GM19025 (cell line): ENCODE measurements around the gene CLEC19A.

Source experiments
- ATAC-seq: cut with Tn5 transposase; IDR thresholded peaks from one replicate; pipeline ENCODE4 v1.9.1; 2021; ENCODE audit warnings: mild to moderate bottlenecking, low read depth, moderate library complexity; ENCODE audit not compliant: unreplicated experiment

CLEC19A gene

DNA sequence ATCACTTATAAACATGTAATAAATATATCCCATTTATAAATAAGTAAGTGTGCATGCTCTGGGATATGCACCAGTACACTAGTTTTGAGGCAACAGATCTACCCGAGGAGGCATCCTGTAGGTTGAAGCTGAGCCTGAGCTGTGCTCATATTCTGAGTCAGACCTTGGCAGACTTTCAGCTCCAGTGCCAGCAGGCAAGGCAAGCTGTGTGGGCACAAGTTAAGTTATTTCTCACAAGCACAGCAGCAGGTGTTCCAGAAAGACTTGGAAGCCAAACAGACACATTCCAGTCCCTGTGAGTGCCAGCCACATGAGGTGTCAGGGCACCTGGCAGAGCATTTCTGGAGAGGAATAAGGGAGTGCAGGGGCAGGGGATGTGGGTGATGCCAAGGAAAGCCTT is 1.3 kb upstream of the CLEC19A start:
- no peak for ATAC-seq

DNA sequence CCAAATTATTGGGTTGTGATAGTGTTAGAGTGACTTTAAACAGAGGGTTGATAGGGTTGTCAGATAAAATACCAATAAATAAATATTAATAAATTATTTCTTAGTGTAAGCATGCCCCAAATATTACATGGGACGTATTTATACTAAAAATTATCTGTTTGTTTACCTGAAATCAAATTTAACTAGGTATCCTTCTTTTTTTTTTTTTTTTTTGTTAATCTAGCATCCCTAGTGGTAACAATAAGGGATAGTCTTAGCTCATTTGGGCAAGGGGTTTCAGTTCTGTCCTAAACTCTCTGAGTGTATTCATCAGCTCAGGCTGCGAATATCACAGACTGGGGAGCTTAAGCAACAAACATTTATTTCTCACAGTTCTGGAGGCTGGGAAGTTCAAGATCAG is 1.3 kb downstream of the CLEC19A start:
- ATAC-seq, result no peak

DNA sequence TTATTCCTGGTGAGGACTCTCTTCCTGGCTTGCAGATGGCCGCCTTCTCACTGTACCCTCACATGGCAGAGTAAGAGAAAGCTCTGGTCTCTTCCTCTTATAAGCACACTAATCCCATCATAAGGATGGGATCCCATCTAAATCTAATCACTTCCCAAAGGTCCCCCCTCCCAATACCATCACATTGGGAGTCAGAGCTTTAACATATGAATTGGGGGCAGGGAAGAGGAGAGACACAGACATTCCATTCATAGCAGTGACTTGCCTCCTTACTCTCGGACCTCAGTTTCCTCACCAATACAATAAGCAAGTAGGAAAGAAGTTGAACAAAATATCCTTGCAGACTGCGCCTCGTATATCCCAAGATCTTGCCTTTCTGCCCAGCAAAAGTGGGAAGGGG is 1.7 kb downstream of the CLEC19A start:
- ATAC-seq, result no peak

DNA sequence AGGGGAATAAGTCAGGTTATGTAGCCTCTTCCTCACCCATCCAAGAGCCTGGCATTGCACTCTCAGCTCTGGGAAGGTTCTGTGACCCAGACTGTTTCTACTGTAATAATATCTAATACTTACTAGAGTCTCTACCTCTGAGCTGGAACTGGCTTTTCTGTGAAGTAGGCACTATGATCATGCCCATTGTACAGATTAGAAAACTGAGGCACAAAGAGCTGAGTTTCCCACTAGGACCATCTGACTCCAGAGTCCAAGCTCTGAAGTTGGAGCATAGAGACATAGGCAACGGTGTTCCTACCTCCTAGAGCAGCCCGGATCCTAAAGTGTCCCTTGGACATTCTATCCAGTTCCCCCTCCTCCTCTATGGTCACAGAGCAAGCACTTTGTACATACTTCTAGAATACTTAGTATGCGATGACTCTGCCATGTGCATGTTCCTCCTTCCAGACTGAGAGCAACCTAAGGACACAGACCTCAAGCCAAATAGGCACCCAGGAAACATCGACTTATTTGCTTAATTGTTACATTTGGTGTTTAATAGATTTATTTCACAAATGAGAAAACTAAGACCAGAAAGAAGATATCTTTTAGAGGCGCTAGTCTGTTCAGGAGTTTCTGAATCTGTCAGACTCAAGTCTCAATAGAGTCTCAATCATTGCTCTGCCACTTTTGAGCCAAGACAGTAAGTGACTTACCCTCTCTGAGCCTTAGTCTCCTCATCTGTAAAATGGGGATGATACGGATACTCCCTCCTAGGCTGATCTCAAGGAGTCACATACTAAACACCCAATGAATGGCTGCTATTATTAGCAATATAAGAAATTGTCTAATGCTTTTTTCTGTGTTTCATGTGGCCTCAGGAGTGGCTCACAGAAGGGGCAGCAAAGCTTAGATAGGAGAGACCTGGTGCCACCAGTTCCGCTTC is 3.6 kb downstream of the CLEC19A start:
- ATAC-seq, result no peak

DNA sequence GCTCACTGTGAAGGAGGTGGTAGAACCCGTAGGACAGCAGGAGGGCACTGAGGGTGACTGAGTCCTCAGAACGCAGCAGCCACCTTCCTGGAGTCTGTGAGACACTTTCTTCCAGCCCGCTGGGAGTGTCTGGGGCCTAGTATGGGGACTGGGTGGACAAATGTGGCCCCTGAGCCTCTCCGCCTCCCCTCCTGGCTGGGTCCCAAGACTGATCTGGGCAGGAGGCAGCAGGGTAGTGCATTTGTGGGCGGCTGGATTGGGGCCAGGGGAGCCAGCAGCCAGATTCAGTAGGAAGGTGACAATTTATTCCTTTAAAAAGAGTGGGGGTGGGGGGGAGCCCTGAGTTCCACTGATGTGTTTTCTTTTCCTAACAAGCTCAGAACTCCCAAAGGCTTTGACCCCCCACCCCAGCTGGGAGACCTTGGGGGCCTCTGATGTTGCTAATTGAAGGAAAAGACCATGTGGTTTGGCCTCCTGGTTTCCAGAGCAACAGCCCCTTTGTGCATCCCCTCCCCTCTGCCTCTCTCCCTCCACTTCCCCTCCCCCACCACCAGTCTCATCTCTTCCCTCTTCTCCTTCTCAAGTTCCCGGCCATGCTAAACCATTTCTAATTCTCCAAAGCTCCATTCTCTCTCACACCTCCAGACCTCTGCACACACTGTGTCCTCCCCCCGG is 4.4 kb downstream of the CLEC19A start:
- ATAC-seq, result no peak

DNA sequence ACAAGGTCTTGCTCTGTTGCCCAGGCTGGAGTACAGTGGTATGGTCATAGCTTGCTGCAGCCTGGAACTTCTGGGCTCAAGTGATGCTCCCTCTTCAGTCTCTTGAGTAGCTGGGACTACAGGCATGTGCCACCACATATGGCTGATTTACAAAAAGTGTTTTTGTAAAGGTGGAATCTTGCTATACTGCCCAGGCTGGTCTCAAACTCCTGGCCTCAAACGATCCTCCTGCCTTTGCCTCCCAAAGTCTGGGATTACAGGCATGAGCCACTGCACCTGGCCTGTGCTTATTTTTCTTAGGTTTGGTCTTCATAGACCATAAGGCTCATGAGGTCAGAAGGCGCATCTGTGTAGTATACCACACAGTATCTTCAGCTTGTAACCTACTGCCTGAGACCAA is 5.3 kb downstream of the CLEC19A start:
- no peak for ATAC-seq

DNA sequence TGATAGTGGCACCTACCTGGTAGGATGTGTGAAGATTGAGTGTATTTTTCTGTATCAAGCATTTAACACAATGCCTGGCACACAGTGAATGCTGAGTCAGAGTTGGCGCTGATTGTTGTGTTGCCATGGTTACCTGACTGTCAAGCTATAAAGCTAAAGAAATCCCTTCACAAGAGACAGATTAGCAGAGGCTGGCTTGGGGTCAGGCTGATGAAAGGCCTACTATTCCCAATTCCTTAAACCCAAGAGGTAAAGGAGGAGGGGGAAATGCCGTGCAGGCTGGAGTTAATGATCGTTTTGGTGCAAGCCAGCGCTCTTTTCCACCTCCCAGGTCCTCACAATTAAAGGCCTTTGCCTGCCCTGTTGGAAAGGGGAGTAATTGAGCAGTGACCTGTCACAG is 5.9 kb downstream of the CLEC19A start:
- no peak for ATAC-seq

DNA sequence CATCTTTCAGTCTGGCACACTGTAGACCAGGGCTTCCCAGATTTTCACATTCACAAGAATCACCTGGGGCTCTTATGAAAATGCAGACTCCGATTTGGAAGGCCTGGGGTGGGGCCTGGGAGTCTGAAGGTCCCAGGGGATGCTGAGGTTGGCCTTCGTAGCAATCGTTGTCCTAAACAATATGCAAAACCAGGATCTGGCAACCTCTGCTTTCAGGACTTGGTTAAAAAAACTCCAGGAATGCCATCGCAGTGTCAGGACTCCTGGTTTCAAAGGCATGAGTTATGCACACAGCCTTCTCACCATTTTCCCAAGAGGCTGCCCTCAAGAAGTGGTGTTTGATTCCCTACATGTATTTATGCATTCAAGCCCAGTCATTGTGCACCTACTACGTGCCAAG is 6.7 kb downstream of the CLEC19A start:
- ATAC-seq, result no peak

DNA sequence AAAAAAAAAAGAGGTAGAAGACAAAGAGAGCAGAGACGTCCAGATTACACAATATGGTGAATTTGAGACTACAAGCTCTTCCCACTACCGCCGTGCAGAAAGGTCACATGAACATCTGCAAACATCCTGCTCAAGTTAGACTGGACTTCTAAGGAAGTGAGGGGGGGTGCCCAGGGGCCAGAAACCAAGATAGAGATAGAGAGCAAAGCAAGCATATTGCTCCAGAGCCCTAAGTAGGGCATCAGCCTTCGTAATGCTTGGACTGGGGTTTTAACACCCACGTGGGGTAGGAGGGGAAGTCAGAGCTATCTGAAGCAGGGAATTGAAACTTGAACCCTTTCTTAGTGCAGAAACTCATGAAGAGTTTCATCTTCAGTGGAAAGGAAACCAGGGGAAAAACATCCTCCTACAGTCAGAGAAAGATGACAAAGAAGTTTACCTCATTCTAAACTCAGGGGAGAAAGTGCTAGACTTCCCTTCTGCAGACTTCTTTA is 8.7 kb downstream of the CLEC19A start:
- ATAC-seq, result peak; percentile 67

DNA sequence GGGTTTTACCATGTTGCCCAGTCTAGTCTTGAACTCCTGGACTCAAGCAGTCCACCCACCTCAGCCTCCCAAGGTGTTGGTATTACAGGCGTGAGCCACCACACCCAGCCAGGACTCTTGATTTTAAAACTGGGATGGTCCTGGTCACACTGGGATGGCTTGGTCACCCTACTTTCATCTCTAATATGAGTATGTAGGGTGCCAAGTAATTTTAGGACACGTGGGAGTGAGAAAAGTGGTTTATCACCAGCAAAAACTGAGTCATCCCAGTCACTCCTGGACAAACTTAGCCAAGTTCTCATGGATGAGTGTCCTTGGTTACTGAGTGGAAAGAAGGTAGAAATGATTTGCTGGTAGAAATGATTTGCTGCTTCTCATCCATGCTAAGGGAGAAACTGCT is 9.9 kb downstream of the CLEC19A start:
- no peak for ATAC-seq

DNA sequence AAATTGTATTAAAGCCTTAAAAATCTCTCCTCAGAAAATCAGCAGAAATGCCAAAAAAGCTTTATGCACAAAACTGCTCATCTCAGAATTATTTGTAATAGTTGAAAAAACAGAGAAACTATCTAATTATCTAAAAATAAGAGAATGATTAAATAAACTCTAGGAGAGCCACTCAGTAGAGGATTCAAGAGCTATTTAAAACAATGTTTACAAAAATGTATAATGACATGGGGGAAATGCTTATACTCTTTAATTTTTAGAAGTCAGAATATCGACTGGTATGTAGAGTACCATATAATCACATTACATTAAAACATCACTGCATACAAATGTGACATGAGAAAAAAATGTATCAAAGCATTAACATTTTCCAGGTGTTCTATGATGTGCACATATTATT is 11.9 kb downstream of the CLEC19A start:
- ATAC-seq, result no peak

DNA sequence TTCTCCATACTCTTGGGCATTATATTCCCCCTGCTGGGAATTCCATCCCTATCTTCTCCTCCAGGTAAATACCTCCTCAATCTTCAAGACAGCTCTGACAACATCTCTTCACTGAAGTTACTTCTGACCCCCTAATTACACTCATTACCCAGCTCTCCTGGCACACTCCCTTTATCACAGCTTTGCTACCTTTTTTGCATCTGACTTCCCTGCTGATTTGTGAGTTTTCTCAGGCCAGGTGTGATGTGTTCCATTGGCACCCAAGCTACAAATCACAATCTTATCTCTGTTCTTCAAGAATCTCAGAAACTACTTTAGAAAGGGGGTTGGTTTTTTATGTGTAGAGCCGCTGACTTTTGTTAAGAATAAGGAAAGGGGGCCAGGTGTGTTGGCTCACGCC is 14.0 kb downstream of the CLEC19A start:
- no peak for ATAC-seq

DNA sequence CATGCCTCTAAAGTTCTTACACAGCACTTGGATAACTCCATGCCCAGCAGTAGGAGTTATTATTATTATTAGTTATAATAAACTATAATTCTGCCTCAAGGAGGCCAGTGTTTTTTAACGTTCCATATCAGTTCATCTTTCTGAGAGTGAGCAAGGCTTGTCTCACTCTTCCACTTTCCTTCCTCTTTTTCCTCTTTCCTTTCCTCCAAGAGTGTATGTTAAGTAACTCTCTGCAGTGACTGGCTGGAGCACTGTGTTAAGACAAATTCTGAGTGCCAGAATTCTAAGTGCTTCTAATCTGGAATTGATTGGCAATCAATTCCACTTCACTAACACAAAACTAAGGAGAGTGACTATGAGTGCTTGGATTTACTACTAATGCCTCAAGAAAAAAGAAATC is 16.4 kb downstream of the CLEC19A start:
- no peak for ATAC-seq

DNA sequence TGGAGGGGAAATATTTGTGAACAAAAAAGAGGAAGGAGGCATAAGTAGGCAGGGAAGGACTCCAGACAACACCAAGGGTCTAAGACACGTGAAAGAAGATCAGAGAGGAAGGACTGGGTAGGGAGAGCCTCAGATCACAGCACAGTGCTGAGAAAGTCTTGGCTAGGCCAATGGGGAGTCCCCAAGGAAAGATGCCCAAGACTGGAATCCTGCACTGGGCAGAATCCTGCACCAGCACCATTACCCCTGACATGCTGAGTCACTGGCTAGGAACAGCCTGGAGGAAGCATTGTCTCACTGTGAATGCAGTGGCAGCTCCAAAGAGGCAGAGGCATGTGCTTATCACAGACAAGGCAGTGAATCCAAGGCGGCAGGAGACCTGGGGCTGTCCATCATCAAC is 19.2 kb downstream of the CLEC19A start:
- no peak for ATAC-seq

DNA sequence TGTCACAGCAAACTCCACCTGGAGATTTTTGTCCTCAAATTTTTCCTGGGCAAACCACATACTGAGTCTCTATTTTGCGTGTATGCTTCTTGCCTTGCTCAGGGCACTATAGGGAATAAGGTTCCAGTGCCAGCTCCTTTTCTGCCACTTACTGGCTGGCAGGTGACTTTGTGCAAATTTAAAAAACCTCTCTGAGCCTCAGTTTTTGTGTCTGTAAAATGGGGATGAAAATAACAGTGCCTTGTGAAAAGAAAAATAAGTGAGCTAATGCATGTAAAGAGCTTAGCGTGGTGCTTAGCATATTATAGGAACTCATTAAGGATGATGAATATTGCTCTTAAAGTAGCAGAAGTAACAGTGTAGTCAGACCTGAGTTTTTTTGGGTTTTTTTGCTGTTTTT is 19.9 kb downstream of the CLEC19A start:
- no peak for ATAC-seq

DNA sequence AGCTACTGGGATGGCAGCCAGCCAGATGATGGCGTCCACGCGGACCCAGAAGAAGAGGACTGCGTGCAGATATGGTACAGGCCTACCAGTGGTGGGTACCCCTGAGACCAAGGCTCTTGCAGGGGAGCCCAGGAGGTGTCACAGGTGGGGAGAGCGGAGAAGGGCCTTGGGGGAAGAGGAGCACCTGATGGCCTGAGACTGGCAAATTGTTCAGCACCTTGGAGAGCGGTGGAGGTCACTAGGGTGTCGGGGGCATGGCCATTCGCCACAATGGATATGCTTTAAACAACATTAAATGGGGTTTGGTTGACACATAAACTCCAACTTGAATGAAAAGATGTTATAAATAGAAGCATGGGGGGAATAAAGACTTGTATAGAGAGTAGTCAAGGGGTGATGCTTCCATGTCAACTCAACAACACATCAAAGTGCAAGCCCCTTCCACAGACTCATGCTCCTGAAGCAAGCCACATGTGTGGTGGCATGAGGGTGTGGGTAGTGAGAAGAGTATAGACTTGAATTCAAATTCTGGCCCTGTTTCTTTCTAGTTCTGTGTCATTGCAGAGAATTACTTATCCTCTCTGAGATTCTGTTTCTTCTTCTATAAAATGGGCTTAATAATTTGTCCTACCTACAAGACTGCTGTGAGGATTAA is 22.2 kb downstream of the CLEC19A start:
- no peak for ATAC-seq

DNA sequence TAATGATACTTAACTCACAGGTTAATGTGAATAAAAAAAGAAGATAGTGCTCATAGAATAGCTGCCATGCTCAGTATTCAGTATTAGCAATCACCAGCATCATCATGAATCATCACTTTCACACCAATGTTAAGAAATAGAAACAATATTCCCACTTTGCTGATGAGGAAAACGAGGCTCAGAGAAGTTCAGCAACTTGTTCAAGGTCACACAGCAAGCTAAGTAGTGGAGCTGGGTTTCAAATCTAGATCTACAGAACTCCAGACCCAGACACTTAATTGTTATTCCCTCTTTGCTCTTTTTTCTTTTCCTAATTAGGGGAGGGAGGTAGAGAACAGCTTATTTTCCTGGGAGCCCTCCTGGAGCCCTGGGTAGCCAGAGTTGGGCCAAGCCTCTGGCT is 22.9 kb downstream of the CLEC19A start:
- no peak for ATAC-seq

DNA sequence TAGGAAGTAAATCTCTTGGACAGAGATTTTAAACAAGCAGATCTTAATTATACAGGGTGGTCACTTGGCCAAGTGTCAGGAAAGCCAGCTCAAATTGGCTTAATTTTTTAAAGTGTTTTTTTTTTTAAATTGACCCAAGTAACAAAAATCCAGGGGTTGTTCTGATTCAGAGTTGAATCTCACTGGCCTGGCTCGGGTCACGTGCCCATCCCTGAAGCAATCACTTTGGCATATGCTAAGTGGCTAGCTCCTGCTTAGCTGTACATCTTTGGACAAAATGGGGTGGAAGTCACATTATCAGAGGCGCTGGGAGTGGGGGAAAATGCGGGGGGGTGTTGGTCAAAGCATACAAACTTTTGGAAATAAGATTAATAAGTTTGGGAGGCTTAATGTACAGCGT is 23.6 kb downstream of the CLEC19A start:
- ATAC-seq, result no peak

DNA sequence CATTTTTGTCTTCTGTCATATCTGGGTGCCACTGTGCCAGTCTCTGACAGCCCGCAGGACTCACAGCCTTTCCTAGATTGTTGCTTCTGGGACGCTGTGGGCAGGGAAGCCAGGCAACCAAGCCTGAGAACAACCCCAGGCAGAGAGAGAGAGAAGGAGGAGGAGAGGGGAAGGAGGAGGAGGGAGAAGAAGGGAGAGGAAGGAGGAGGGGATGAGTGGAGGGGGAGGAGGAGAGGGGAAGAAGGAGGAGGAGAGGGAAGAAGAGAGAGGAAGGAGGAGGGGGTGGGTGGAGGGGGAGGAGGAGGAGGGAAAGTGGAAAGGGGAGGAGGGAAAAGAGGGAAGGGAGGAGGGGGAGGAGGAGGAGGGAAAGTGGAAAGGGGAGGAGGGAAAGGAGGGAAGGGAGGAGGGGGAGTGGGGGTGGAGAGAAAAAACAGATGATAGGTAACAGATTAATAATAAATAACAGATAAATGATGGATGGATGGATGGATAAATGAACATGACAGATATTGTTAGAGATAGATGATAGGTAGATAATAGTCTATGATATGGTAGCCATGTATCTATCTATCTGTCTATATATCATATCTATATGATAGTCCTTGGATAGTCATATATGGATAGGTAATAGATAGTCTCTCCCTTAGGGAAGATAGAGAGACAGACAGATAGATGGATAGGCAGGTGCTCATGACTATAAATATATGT is 29.3 kb downstream of the CLEC19A start:
- no peak for ATAC-seq

DNA sequence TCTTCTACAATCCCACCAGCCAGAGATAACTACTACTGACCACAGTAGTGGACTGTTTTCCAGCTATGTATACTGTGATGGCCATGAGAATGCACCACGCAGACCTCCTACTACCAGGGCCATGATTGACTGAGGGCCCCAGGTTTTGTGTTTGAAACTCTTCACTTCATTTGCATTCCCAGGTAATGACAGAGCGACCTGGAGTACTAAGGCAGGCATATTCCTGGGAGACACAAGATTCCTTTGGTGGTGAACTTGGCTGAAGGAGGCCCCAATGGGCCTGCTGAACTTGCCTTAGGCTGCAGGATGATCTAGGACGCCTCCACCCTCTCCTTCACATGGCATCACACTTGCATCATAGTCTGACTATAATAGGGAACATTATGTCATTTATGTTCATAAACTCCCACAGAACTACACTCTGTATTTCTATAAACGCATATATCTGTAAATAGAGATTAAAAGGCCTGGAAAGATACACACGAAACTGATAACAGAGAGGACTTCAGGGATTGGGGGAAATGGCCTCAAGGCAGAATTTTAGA is 30.4 kb downstream of the CLEC19A start:
- ATAC-seq, result no peak
